ENCODE data around the gene TRIB2. TPM values are rescaled to one million over a fixed set of nuclear protein-coding genes. Genes with fewer than 3 reads are reported as not detected.

TRIB2 gene
- total RNA-seq, 1 donor from 2014 or later: 19.3 TPM

- Mint-ChIP-seq H3K27ac (no peak overlapping the region), H3K4me3 (no peak overlapping the region), H3K36me3 (ENCODE audit: low read depth) (no peaks in the 10 kb centered on the region), H3K27me3 (peaks cover 16% of the 10 kb centered on the region), H3K4me1 (no peaks in the 10 kb centered on the region), H3K9me3 (peaks cover 11% of the 10 kb centered on the region)
- TF ChIP-seq CTCF (IDR thresholded peaks at IDR 0.05): no peak
- intact Hi-C loops (cut with micrococcal nuclease): no loop called here
- CTCF ChIA-PET: interaction anchor here (1.1 kb wide), 1 partner anchor 1527 kb away, joined by 3 read pairs; the partner anchor contains the start of gene SLC66A3
- no peak for ATAC-seq (ENCODE audit: low read depth)
- no peak for DNase-seq
- POLR2A ChIA-PET: no interaction called here
These were observed 34.7 kb upstream of the TRIB2 start for GRCh38 chr2:12682017-12682416.

GRCh38 chr2:12683457-12684100 lies 33.2 kb upstream of the TRIB2 start:
- Mint-ChIP-seq H3K4me1 (no peaks in the 10 kb centered on the region), H3K27ac (no peak overlapping the region), H3K9me3 (peaks cover 11% of the 10 kb centered on the region), H3K36me3 (ENCODE audit: low read depth) (no peaks in the 10 kb centered on the region), H3K4me3 (no peak overlapping the region), H3K27me3 (peaks cover 16% of the 10 kb centered on the region)
- DNase-seq (no peak), ATAC-seq (ENCODE audit: low read depth) (no peak)
- ChIA-PET POLR2A (no interaction called here), CTCF (no interaction called here)
- intact Hi-C loops (cut with micrococcal nuclease): no loop called here
- no peak for TF ChIP-seq CTCF (IDR thresholded peaks at IDR 0.05)

GRCh38 chr2:12684471-12684936 lies 32.2 kb upstream of the TRIB2 start:
- no peaks in the 10 kb centered on the region for H3K36me3 Mint-ChIP-seq (ENCODE audit: low read depth)
- H3K9me3 Mint-ChIP-seq: peaks cover 11% of the 10 kb centered on the region
- no peak overlapping the region for H3K4me3 Mint-ChIP-seq
- ChIA-PET CTCF (no interaction called here), POLR2A (interaction anchor here (0.6 kb wide), 1 partner anchor 10 kb away, joined by 5 read pairs; no protein-coding TSS in a partner anchor)
- ATAC-seq (ENCODE audit: low read depth) (no peak), DNase-seq (no peak)
- no peak for TF ChIP-seq CTCF (IDR thresholded peaks at IDR 0.05)
- intact Hi-C loops (cut with micrococcal nuclease): no loop called here
- H3K27me3 Mint-ChIP-seq: peaks cover 16% of the 10 kb centered on the region
- no peak overlapping the region for H3K27ac Mint-ChIP-seq
- no peaks in the 10 kb centered on the region for H3K4me1 Mint-ChIP-seq

GRCh38 chr2:12685145-12685544 lies 31.6 kb upstream of the TRIB2 start:
- peaks cover 21% of the 10 kb centered on the region for H3K27me3 Mint-ChIP-seq
- ChIA-PET CTCF (no interaction called here), POLR2A (no interaction called here)
- no peak overlapping the region for H3K27ac Mint-ChIP-seq
- H3K4me1 Mint-ChIP-seq: no peaks in the 10 kb centered on the region
- ATAC-seq (ENCODE audit: low read depth): no peak
- H3K9me3 Mint-ChIP-seq: peaks cover 10% of the 10 kb centered on the region
- intact Hi-C loops (cut with micrococcal nuclease): no loop called here
- H3K4me3 Mint-ChIP-seq: no peak overlapping the region
- H3K36me3 Mint-ChIP-seq (ENCODE audit: low read depth): no peaks in the 10 kb centered on the region
- no peak for DNase-seq
- no peak for TF ChIP-seq CTCF (IDR thresholded peaks at IDR 0.05)

GRCh38 chr2:12685956-12686355 lies 30.8 kb upstream of the TRIB2 start:
- Mint-ChIP-seq H3K4me3 (no peak overlapping the region), H3K27ac (no peak overlapping the region), H3K36me3 (ENCODE audit: low read depth) (no peaks in the 10 kb centered on the region), H3K27me3 (peaks cover 21% of the 10 kb centered on the region), H3K4me1 (no peaks in the 10 kb centered on the region), H3K9me3 (peaks cover 5% of the 10 kb centered on the region)
- TF ChIP-seq CTCF (IDR thresholded peaks at IDR 0.05): no peak
- intact Hi-C loops (cut with micrococcal nuclease): no loop called here
- CTCF ChIA-PET: no interaction called here
- POLR2A ChIA-PET: no interaction called here
- ATAC-seq (ENCODE audit: low read depth) (no peak), DNase-seq (no peak)
